HG03378 (cell line): ENCODE results near the gene CEP83.
"Not testable (repeated sequence)": the region's sequence is repeated elsewhere in the genome, so short reads cannot be mapped to it uniquely, and the experiment has no call there.

ENCODE experiments used
- ATAC-seq: cut with Tn5 transposase; IDR thresholded peaks from one replicate; pipeline ENCODE4 v1.9.1; 2021; ENCODE audit warnings: mild to moderate bottlenecking, moderate library complexity; ENCODE audit not compliant: unreplicated experiment

CEP83 gene

GRCh38 chr12:94386422-94386821, 73.2 kb downstream of the CEP83 start:
- ATAC-seq, result no peak

GRCh38 chr12:94384030-94384429, 75.6 kb downstream of the CEP83 start:
- ATAC-seq, result no peak

- ATAC-seq, result no peak
Measured at GRCh38 chr12:94380507-94380906, 79.2 kb downstream of the CEP83 start.

- no peak for ATAC-seq
Measured at GRCh38 chr12:94379479-94380113, 80.1 kb downstream of the CEP83 start.

- ATAC-seq, result no peak
Measured at GRCh38 chr12:94377599-94377998, 82.1 kb downstream of the CEP83 start.

GRCh38 chr12:94374124-94374523, 85.5 kb downstream of the CEP83 start:
- no peak for ATAC-seq

- ATAC-seq, result peak; percentile 63
Measured at GRCh38 chr12:94372461-94372860, 87.2 kb downstream of the CEP83 start.

GRCh38 chr12:94362653-94363052, 97.0 kb downstream of the CEP83 start:
- no peak for ATAC-seq

GRCh38 chr12:94359761-94360160, 99.9 kb downstream of the CEP83 start:
- ATAC-seq, result no peak

- no peak for ATAC-seq
Measured at GRCh38 chr12:94353130-94353529, 106.5 kb downstream of the CEP83 start.

GRCh38 chr12:94340573-94340972, 119.1 kb downstream of the CEP83 start:
- ATAC-seq, result no peak

GRCh38 chr12:94338006-94338794, 121.5 kb downstream of the CEP83 start:
- no peak for ATAC-seq

- ATAC-seq, result no peak
Measured at GRCh38 chr12:94336211-94336925, 123.3 kb downstream of the CEP83 start.

GRCh38 chr12:94333396-94333795, 126.3 kb downstream of the CEP83 start:
- no peak for ATAC-seq

- no peak for ATAC-seq
Measured at GRCh38 chr12:94329366-94329765, 130.3 kb downstream of the CEP83 start.

GRCh38 chr12:94327809-94328208, 131.9 kb downstream of the CEP83 start:
- no peak for ATAC-seq

GRCh38 chr12:94326727-94327126, 132.9 kb downstream of the CEP83 start:
- no peak for ATAC-seq

GRCh38 chr12:94326234-94326633, 133.4 kb downstream of the CEP83 start:
- ATAC-seq, result no peak

- no peak for ATAC-seq
Measured at GRCh38 chr12:94322346-94322745, 137.3 kb downstream of the CEP83 start.

GRCh38 chr12:94320109-94320508, 139.6 kb downstream of the CEP83 start:
- ATAC-seq, result no peak

GRCh38 chr12:94318181-94318580, 141.5 kb downstream of the CEP83 start:
- ATAC-seq, result peak; percentile 71

GRCh38 chr12:94316600-94316999, 143.1 kb downstream of the CEP83 start:
- ATAC-seq, result not testable (repeated sequence)
